GM12878 (cell line): ENCODE measurements around the gene S100A9. TPM values are rescaled to one million over a fixed set of nuclear protein-coding genes. Genes with fewer than 3 reads are reported as not detected.
"Not testable (repeated sequence)": the region's sequence is repeated elsewhere in the genome, so short reads cannot be mapped to it uniquely, and the experiment has no call there.

ENCODE experiments used
- ATAC-seq: fragments of 200-7000 bp; cut with Tn5 transposase; 3 replicates; pipeline ENCODE4 v1.9.1; 2020; ENCODE audit warnings: mild to moderate bottlenecking, moderate library complexity
- BruUV-seq: library from RNA; stranded (reverse); fragments of 400-500 nt; replicated peaks from 2 replicates; lab custom pipeline; 2021; lab: Mats Ljungman, UMichigan
- CTCF ChIA-PET: fragments of 300-600 bp; sonication (Branson Sonifier 250); formaldehyde crosslinking; extraction: SDS; loops from one replicate; lab custom pipeline; 2021; ENCODE audit warnings: inconsistent platforms; lab: Yijun Ruan, JAX
- POLR2A ChIA-PET: fragments of 350-600 bp; formaldehyde crosslinking; extraction: SDS; loops from one replicate; lab custom pipeline; 2021; ENCODE audit warnings: inconsistent platforms; lab: Charles Lee
- RAD21 ChIA-PET: fragments of 300-600 bp; sonication (Branson Sonifier 250); formaldehyde crosslinking; loops from one replicate; lab custom pipeline; 2023; ENCODE audit warnings: antibody characterized with exemption; ENCODE audit not compliant: unreplicated experiment; lab: Charles Lee
- SMC1A ChIA-PET: fragments of 300-600 bp; sonication (Branson Sonifier 250); formaldehyde crosslinking; loops from one replicate; lab custom pipeline; 2023; ENCODE audit not compliant: unreplicated experiment, uncharacterized antibody; lab: Charles Lee
- DNase-seq: peaks from one replicate; pipeline ENCODE4 v3.0.0-alpha.2; 2011; ENCODE audit warnings: low read depth, low spot score
- FAIRE-seq: peaks from 3 replicates; lab custom pipeline; 2011; peaks lifted over from hg19 to GRCh38; lab: Jason Lieb, UNC
- H2AFZ ChIP-seq: 2 replicates; pipeline ENCODE4 v1.6.0; 2011; ENCODE audit warnings: low read depth, low read length, control low read depth; ENCODE audit not compliant: control insufficient read depth
- H3K27ac ChIP-seq: 2 replicates; pipeline ENCODE4 v1.5.1; 2011; ENCODE audit warnings: control low read depth; ENCODE audit not compliant: control insufficient read depth, insufficient read depth
- H3K27me3 ChIP-seq, 2 experiments: replicated peaks in 1 of 2; 2 replicates each; pipeline versions ENCODE4 v1.6.0 to v1.6.1; 2011; ENCODE audit warnings: low read length in 1 of 2; ENCODE audit not compliant: control insufficient read depth in 2 of 2, insufficient read depth in 2 of 2
- H3K36me3 ChIP-seq, 2 experiments: 2 replicates each; pipeline ENCODE4 v1.5.1; 2011; ENCODE audit warnings: low read length in 1 of 2; ENCODE audit not compliant: control insufficient read depth in 2 of 2, insufficient read depth in 2 of 2
- H3K4me1 ChIP-seq: 2 replicates; pipeline ENCODE4 v1.6.1; 2011; ENCODE audit warnings: mild to moderate bottlenecking, low read length, moderate library complexity, mixed read lengths; ENCODE audit not compliant: control insufficient read depth, insufficient read depth
- H3K4me2 ChIP-seq: 2 replicates; pipeline ENCODE4 v1.6.0; 2011; ENCODE audit warnings: control low read depth; ENCODE audit not compliant: control insufficient read depth, insufficient read depth
- H3K4me3 ChIP-seq: fragments of 200-600 bp; sonication (generic); 2 replicates; pipeline ENCODE4 v1.5.1; 2016
- H3K79me2 ChIP-seq: 2 replicates; pipeline ENCODE4 v1.6.0; 2011; ENCODE audit warnings: low read length; ENCODE audit not compliant: control insufficient read depth, insufficient read depth
- H3K9ac ChIP-seq: 2 replicates; pipeline ENCODE4 v1.8.0; 2011; ENCODE audit warnings: low read length, control low read depth, mixed read lengths; ENCODE audit not compliant: control insufficient read depth, insufficient read depth
- H3K9me3 ChIP-seq: replicated peaks from 3 replicates; pipeline ENCODE4 v1.5.1; 2011; ENCODE audit warnings: mild to moderate bottlenecking, low read length; ENCODE audit not compliant: control insufficient read depth, insufficient read depth
- H4K20me1 ChIP-seq: 2 replicates; pipeline ENCODE4 v1.6.0; 2011; ENCODE audit not compliant: control insufficient read depth, insufficient read depth
- WGBS: methylation state at CpG from one replicate; pipeline ENCODE4 v1.1.6; 2016; ENCODE audit warnings: low lambda C conversion rate; ENCODE audit not compliant: insufficient replicate concordance, insufficient coverage; ENCODE audit errors: missing lambda C conversion rate; 5-methylcytosine and 5-hydroxymethylcytosine counted together
- in situ Hi-C: fragments of 300-500 bp; cut with MboI; formaldehyde crosslinking; loops from 9 replicates; pipeline ENCODE4 v1.14.3; 2018; ENCODE audit warnings: mixed read lengths
- intact Hi-C: fragments of 100-400 bp; cut with micrococcal nuclease; formaldehyde crosslinking; loops from one replicate; pipeline ENCODE4 v1.14.2; 2022; ENCODE audit not compliant: unreplicated experiment
- polyA plus RNA-seq, 11 experiments: library from polyadenylated mRNA; depleted of rRNA in 4 of 11; unstranded in 6 of 11; stranded (reverse) in 5 of 11; fragments of >200 nt; fragmentation: Nextera tagmentation in 4 of 11; fragmentation: Illumina TruSeq in 1 of 11; extraction: Ambion mirVana in 4 of 11; extraction: Trizol in 1 of 11; gene quantifications; 1 replicate in 1 of 11; 2 replicates in 10 of 11; pipeline versions ENCODE4 v1.2.1 to v1.2.3, GENCODE V29; 2011 to 2016; ENCODE audit warnings: inconsistent platforms in 2 of 11, missing spikeins in 2 of 11, low read depth in 1 of 11
- small RNA-seq: library from RNA; depleted of rRNA; stranded (forward); fragments of <200 nt; gene quantifications from one replicate; pipeline ENCODE3, GENCODE V24; 2014
- total RNA-seq, 4 experiments: library from RNA; depleted of rRNA in 3 of 4; stranded (reverse); fragments of >200 nt in 3 of 4; fragmentation: Illumina TruSeq in 1 of 4; extraction: Trizol in 1 of 4; gene quantifications; 2 replicates each; pipeline versions ENCODE4 v1.2.1 to v1.2.3, GENCODE V29; 2013 to 2021

Gene S100A9
- total and polyA plus RNA-seq, 10 of the 15 experiments (the other 5 are each of a cell fraction or from before 2014, with no cell fraction given): 0.22 to 1.7 (median 0.49) TPM; not detected in 3

- RAD21 ChIA-PET, BruUV-seq, H2AFZ ChIP-seq, ATAC-seq, H3K9ac ChIP-seq, H3K4me2 ChIP-seq, H3K36me3 ChIP-seq, H3K27ac ChIP-seq, H3K79me2 ChIP-seq, intact Hi-C loops, POLR2A ChIA-PET, in situ Hi-C loops, H3K4me1 ChIP-seq, H3K9me3 ChIP-seq, FAIRE-seq, H4K20me1 ChIP-seq, H3K27me3 ChIP-seq, DNase-seq, SMC1A ChIA-PET, H3K4me3 ChIP-seq: not testable (repeated sequence)
- CTCF ChIA-PET: interaction anchor here (0.7 to 2.3 kb wide), 4 partner anchors 28 to 57 kb away, joined by 3 to 9 read pairs (median 4); partner anchors contain the start of gene PGLYRP4
- WGBS: 9% methylated on average over 6 of the region's 6 CpGs
Observed at GRCh38 chr1:153405825-153406599, 48.4 kb downstream of the S100A9 start.

GRCh38 chr1:153407274-153407673 is 49.6 kb downstream of the S100A9 start:
- RAD21 ChIA-PET, intact Hi-C loops, H3K9ac ChIP-seq, in situ Hi-C loops, H2AFZ ChIP-seq, FAIRE-seq, H3K27ac ChIP-seq, H3K4me2 ChIP-seq, H3K79me2 ChIP-seq, H3K9me3 ChIP-seq, BruUV-seq, POLR2A ChIA-PET, H3K4me1 ChIP-seq, H4K20me1 ChIP-seq, H3K4me3 ChIP-seq, DNase-seq, ATAC-seq, H3K27me3 ChIP-seq, H3K36me3 ChIP-seq: not testable (repeated sequence)
- 22% methylated on average over 11 of the region's 11 CpGs for WGBS
- ChIA-PET CTCF (interaction anchor here (0.7 to 2.3 kb wide), 4 partner anchors 11 to 53 kb away, joined by 3 to 9 read pairs (median 4); no protein-coding TSS in a partner anchor), SMC1A (interaction anchor here (0.9 kb wide), 1 partner anchor 52 kb away, joined by 3 read pairs; no protein-coding TSS in a partner anchor)

Small RNAs within 50 kb of the gene (small RNA-seq; reads per million reads assigned to genes)
- gene RNU6-160P (not detected), gene S100A15A (not detected)

Other genes with a start within 250 kb of the S100A9 start
Only the 7 nearest of the 16 such genes appear.
- gene LORICRIN, start 98.2 kb upstream of the S100A9 start, total RNA-seq (2014; rRNA removed): 0.06 TPM in 1 of 2 replicates, not detected in the other
- gene LORICRIN, start 98.2 kb upstream of the S100A9 start, total RNA-seq (2014; rRNA removed; fragmentation: Illumina TruSeq; extraction: Trizol): not detected in 2 replicates
- gene LORICRIN, start 98.2 kb upstream of the S100A9 start, total RNA-seq (2021): not detected in 2 replicates
- gene LORICRIN, start 98.2 kb upstream of the S100A9 start, polyA plus RNA-seq (2011; rRNA removed): not detected in 2 replicates
- gene LORICRIN, start 98.2 kb upstream of the S100A9 start, polyA plus RNA-seq (2014; fragmentation: Illumina TruSeq; extraction: Trizol): not detected in 2 replicates
- not detected for gene LORICRIN, start 98.2 kb upstream of the S100A9 start, polyA plus RNA-seq (2014; fragmentation: Nextera tagmentation; extraction: Ambion mirVana)
- gene LORICRIN, start 98.2 kb upstream of the S100A9 start, polyA plus RNA-seq (2014; rRNA removed): 0.37 TPM in 1 of 2 replicates, not detected in the other
- not detected for gene LORICRIN, start 98.2 kb upstream of the S100A9 start, polyA plus RNA-seq (2016; fragmentation: Nextera tagmentation; extraction: Ambion mirVana)
- not detected in 2 replicates for gene PGLYRP3, start 44.9 kb upstream of the S100A9 start, total RNA-seq (2014; rRNA removed)
- not detected in 2 replicates for gene PGLYRP3, start 44.9 kb upstream of the S100A9 start, total RNA-seq (2014; rRNA removed; fragmentation: Illumina TruSeq; extraction: Trizol)
- 0.29 TPM in 1 of 2 replicates, not detected in the other for gene PGLYRP3, start 44.9 kb upstream of the S100A9 start, total RNA-seq (2021)
- 0.19 and 0.49 TPM in 2 replicates for gene PGLYRP3, start 44.9 kb upstream of the S100A9 start, polyA plus RNA-seq (2011; rRNA removed)
- 0.18 TPM in 1 of 2 replicates, not detected in the other for gene PGLYRP3, start 44.9 kb upstream of the S100A9 start, polyA plus RNA-seq (2014; fragmentation: Illumina TruSeq; extraction: Trizol)
- not detected for gene PGLYRP3, start 44.9 kb upstream of the S100A9 start, polyA plus RNA-seq (2014; fragmentation: Nextera tagmentation; extraction: Ambion mirVana)
- 0.22 TPM in 1 of 2 replicates, not detected in the other for gene PGLYRP3, start 44.9 kb upstream of the S100A9 start, polyA plus RNA-seq (2014; rRNA removed)
- gene PGLYRP3, start 44.9 kb upstream of the S100A9 start, polyA plus RNA-seq (2016; fragmentation: Nextera tagmentation; extraction: Ambion mirVana): under 1 TPM in 1 of 2 experiments, not detected in 1; 0.10 TPM
- gene PGLYRP4, start 9.0 kb upstream of the S100A9 start, total RNA-seq (2014; rRNA removed): 0.38 and 0.45 TPM in 2 replicates
- gene PGLYRP4, start 9.0 kb upstream of the S100A9 start, total RNA-seq (2014; rRNA removed; fragmentation: Illumina TruSeq; extraction: Trizol): 0.22 and 0.32 TPM in 2 replicates
- 0.44 and 0.74 TPM in 2 replicates for gene PGLYRP4, start 9.0 kb upstream of the S100A9 start, total RNA-seq (2021)
- 1.6 and 3.0 TPM in 2 replicates for gene PGLYRP4, start 9.0 kb upstream of the S100A9 start, polyA plus RNA-seq (2011; rRNA removed)
- gene PGLYRP4, start 9.0 kb upstream of the S100A9 start, polyA plus RNA-seq (2014; fragmentation: Illumina TruSeq; extraction: Trizol): 0.48 and 0.65 TPM in 2 replicates
- gene PGLYRP4, start 9.0 kb upstream of the S100A9 start, polyA plus RNA-seq (2014; fragmentation: Nextera tagmentation; extraction: Ambion mirVana): under 1 TPM; 0.37 to 0.50 TPM
- 0.44 and 0.55 TPM in 2 replicates for gene PGLYRP4, start 9.0 kb upstream of the S100A9 start, polyA plus RNA-seq (2014; rRNA removed)
- under 1 TPM; 0.28 to 0.43 TPM for gene PGLYRP4, start 9.0 kb upstream of the S100A9 start, polyA plus RNA-seq (2016; fragmentation: Nextera tagmentation; extraction: Ambion mirVana)
- gene S100A12, start 17.8 kb downstream of the S100A9 start, total RNA-seq (2014; rRNA removed): not detected in 2 replicates
- not detected in 2 replicates for gene S100A12, start 17.8 kb downstream of the S100A9 start, total RNA-seq (2014; rRNA removed; fragmentation: Illumina TruSeq; extraction: Trizol)
- not detected in 2 replicates for gene S100A12, start 17.8 kb downstream of the S100A9 start, total RNA-seq (2021)
- not detected in 2 replicates for gene S100A12, start 17.8 kb downstream of the S100A9 start, polyA plus RNA-seq (2011; rRNA removed)
- not detected in 2 replicates for gene S100A12, start 17.8 kb downstream of the S100A9 start, polyA plus RNA-seq (2014; fragmentation: Illumina TruSeq; extraction: Trizol)
- not detected for gene S100A12, start 17.8 kb downstream of the S100A9 start, polyA plus RNA-seq (2014; fragmentation: Nextera tagmentation; extraction: Ambion mirVana)
- gene S100A12, start 17.8 kb downstream of the S100A9 start, polyA plus RNA-seq (2014; rRNA removed): not detected in 2 replicates
- not detected for gene S100A12, start 17.8 kb downstream of the S100A9 start, polyA plus RNA-seq (2016; fragmentation: Nextera tagmentation; extraction: Ambion mirVana)
- not detected in 2 replicates for gene S100A8, start 33.2 kb downstream of the S100A9 start, total RNA-seq (2014; rRNA removed)
- not detected in 2 replicates for gene S100A8, start 33.2 kb downstream of the S100A9 start, total RNA-seq (2014; rRNA removed; fragmentation: Illumina TruSeq; extraction: Trizol)
- not detected in 2 replicates for gene S100A8, start 33.2 kb downstream of the S100A9 start, total RNA-seq (2021)
- gene S100A8, start 33.2 kb downstream of the S100A9 start, polyA plus RNA-seq (2011; rRNA removed): not detected in 2 replicates
- gene S100A8, start 33.2 kb downstream of the S100A9 start, polyA plus RNA-seq (2014; fragmentation: Illumina TruSeq; extraction: Trizol): not detected in 2 replicates
- gene S100A8, start 33.2 kb downstream of the S100A9 start, polyA plus RNA-seq (2014; fragmentation: Nextera tagmentation; extraction: Ambion mirVana): not detected
- not detected in 2 replicates for gene S100A8, start 33.2 kb downstream of the S100A9 start, polyA plus RNA-seq (2014; rRNA removed)
- gene S100A8, start 33.2 kb downstream of the S100A9 start, polyA plus RNA-seq (2016; fragmentation: Nextera tagmentation; extraction: Ambion mirVana): under 1 TPM in 1 of 2 experiments, not detected in 1; 0.28 TPM
- not detected in 2 replicates for gene S100A7A, start 58.7 kb downstream of the S100A9 start, total RNA-seq (2014; rRNA removed)
- gene S100A7A, start 58.7 kb downstream of the S100A9 start, total RNA-seq (2014; rRNA removed; fragmentation: Illumina TruSeq; extraction: Trizol): not detected in 2 replicates
- not detected in 2 replicates for gene S100A7A, start 58.7 kb downstream of the S100A9 start, total RNA-seq (2021)
- gene S100A7A, start 58.7 kb downstream of the S100A9 start, polyA plus RNA-seq (2011; rRNA removed): not detected in 2 replicates
- gene S100A7A, start 58.7 kb downstream of the S100A9 start, polyA plus RNA-seq (2014; fragmentation: Illumina TruSeq; extraction: Trizol): not detected in 2 replicates
- gene S100A7A, start 58.7 kb downstream of the S100A9 start, polyA plus RNA-seq (2014; fragmentation: Nextera tagmentation; extraction: Ambion mirVana): not detected
- not detected in 2 replicates for gene S100A7A, start 58.7 kb downstream of the S100A9 start, polyA plus RNA-seq (2014; rRNA removed)
- not detected for gene S100A7A, start 58.7 kb downstream of the S100A9 start, polyA plus RNA-seq (2016; fragmentation: Nextera tagmentation; extraction: Ambion mirVana)
- gene S100A7, start 102.8 kb downstream of the S100A9 start, total RNA-seq (2014; rRNA removed): not detected in 2 replicates
- not detected in 2 replicates for gene S100A7, start 102.8 kb downstream of the S100A9 start, total RNA-seq (2014; rRNA removed; fragmentation: Illumina TruSeq; extraction: Trizol)
- not detected in 2 replicates for gene S100A7, start 102.8 kb downstream of the S100A9 start, total RNA-seq (2021)
- gene S100A7, start 102.8 kb downstream of the S100A9 start, polyA plus RNA-seq (2011; rRNA removed): not detected in 2 replicates
- gene S100A7, start 102.8 kb downstream of the S100A9 start, polyA plus RNA-seq (2014; fragmentation: Illumina TruSeq; extraction: Trizol): not detected in 2 replicates
- not detected for gene S100A7, start 102.8 kb downstream of the S100A9 start, polyA plus RNA-seq (2014; fragmentation: Nextera tagmentation; extraction: Ambion mirVana)
- gene S100A7, start 102.8 kb downstream of the S100A9 start, polyA plus RNA-seq (2014; rRNA removed): not detected in 2 replicates
- not detected for gene S100A7, start 102.8 kb downstream of the S100A9 start, polyA plus RNA-seq (2016; fragmentation: Nextera tagmentation; extraction: Ambion mirVana)